NCI-H187 treated with DMSO at 0.1 percent for 48 hours (cell line): ENCODE results near the gene DSG3.
"Not testable (repeated sequence)": the region's sequence is repeated elsewhere in the genome, so short reads cannot be mapped to it uniquely, and the experiment has no call there.

Source experiments
- DNase-seq: peaks from one replicate; lab custom pipeline; 2025; lab: John Stamatoyannopoulos, UW

The DSG3 gene

GRCh38 chr18:31491586-31491985, 44.0 kb downstream of the DSG3 start:
- DNase-seq: no peak

GRCh38 chr18:31492671-31493070, 45.1 kb downstream of the DSG3 start:
- DNase-seq: no peak

DNA sequence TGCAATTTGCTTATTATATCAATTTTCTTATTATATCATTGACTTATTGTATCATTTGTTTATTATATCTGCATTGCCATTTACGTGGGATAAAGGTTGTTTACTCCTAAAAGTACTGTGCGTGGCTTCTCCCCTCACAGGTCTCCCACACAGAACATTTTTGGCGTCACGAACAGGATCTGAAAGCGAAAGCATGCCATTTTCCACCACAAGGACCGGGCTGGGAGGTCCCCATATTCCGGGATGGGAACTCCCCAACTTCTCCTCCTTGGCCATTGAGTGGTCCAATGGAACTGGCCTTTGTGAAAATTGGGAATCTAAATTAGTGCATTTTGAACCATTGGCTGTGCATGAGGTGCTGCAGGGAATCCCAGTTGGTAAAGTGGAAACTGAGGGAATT, 45.6 kb downstream of the DSG3 start:
- DNase-seq: no peak

- no peak for DNase-seq
These were observed 46.4 kb downstream of the DSG3 start for GRCh38 chr18:31493941-31494340.

- not testable (repeated sequence) for DNase-seq
These were observed 47.2 kb downstream of the DSG3 start for GRCh38 chr18:31494705-31495244.

- no peak for DNase-seq
These were observed 49.9 kb downstream of the DSG3 start for GRCh38 chr18:31497404-31497835.

DNA sequence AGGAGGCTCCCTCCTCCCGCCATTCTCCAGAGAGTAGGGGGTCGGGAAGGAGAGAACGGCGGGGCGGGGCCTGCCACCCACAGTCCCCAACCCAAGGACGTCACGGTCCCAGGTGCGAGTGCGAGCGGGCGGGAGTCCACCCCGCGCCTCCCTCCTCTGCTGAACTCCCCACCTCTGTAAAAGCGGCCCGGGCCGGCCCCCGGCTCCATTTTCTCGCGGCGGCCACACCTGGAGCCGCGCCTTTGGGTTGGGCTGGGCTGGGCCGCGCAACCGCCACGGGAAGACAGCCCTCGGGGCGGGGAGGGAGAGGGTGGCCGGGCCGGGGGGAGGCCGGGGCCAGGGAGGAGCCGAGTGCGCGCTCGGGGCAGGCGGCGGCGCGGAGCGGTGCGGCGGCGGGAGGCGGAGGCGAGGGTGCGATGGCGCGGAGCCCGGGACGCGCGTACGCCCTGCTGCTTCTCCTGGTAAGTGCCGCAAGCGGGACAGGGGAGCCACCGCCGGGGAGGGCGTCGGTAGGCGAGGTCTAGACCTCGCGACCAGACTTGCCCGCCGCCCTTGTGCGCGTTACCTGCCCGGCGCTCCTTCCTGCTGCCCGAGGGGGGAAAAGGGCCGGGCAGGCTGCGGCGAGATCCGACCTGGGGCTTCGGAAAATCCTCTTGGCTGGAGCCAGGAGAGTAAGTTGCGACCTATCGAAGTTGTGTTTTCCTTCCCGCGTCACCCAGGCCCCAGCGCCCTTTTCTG, 50.5 kb downstream of the DSG3 start, which contains the start of gene DSG2:
TSS of gene DSG2 (plus strand) at position 342 of the 738 bp plus-strand sequence. CDS start at position 417, 75 bp downstream.
- DNase-seq: no peak

GRCh38 chr18:31498574-31499524, 51.3 kb downstream of the DSG3 start:
- DNase-seq: no peak

- no peak for DNase-seq
These were observed 52.6 kb downstream of the DSG3 start for GRCh38 chr18:31500051-31500688.

- no peak for DNase-seq
These were observed 55.5 kb downstream of the DSG3 start for GRCh38 chr18:31503011-31503410.

DNA sequence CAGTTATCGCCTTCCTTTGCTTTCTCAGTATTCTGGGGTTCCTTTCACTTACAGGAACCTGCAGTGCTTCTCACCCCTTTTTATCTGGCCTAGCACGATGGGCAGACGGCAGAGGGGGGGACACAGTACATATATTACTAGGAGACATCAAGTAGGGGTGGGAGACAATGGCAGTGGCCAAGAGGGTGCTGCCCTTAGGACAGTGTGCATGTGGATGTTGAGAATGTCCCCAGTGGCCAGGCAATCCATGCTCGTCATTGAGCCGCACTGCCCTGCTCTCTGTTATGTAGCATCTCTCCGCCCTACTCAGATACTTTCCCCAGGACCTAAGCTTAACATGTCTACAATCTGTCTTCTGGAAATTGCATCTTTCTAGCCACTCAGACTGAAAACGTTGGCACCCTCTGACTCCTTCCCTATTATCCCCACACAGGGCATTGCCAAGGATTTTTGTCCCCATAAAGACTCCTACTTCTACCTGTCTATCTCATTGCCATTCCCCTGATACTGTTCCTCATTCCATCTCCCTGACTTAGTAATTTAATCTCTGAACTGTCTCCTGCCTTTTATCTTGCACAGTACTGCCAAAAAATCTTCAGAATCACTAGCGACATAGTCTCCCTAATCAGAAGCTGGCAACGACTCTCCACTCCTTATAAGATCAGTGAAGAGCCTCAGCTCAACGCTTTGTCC, 57.1 kb downstream of the DSG3 start:
- DNase-seq: no peak

- no peak for DNase-seq
These were observed 57.6 kb downstream of the DSG3 start for GRCh38 chr18:31505156-31505555.

GRCh38 chr18:31506024-31506742, 58.6 kb downstream of the DSG3 start:
- no peak for DNase-seq

DNA sequence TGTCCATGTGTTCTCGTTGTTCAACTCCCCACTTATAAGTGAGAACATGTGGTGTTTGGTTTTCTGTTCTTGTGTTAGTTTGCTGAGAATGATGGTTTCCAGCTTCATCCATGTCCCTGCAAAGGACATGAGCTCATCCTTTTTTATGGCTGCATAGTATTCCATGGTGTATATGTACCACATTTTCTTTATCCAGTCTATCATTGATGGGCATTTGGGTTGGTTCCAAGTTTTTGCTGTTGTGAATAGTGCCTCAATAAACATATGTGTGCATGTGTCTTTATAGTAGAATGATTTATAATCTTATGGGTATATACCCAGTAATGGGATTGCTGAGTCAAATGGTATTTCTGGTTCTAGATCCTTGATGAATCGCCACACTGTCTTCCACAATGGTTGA, 59.6 kb downstream of the DSG3 start:
- not testable (repeated sequence) for DNase-seq

GRCh38 chr18:31508781-31509180, 61.2 kb downstream of the DSG3 start:
- no peak for DNase-seq

GRCh38 chr18:31509571-31509970, 62.0 kb downstream of the DSG3 start:
- DNase-seq: no peak

GRCh38 chr18:31510319-31510718, 62.8 kb downstream of the DSG3 start:
- DNase-seq: no peak

- no peak for DNase-seq
These were observed 63.6 kb downstream of the DSG3 start for GRCh38 chr18:31511098-31511497.

DNA sequence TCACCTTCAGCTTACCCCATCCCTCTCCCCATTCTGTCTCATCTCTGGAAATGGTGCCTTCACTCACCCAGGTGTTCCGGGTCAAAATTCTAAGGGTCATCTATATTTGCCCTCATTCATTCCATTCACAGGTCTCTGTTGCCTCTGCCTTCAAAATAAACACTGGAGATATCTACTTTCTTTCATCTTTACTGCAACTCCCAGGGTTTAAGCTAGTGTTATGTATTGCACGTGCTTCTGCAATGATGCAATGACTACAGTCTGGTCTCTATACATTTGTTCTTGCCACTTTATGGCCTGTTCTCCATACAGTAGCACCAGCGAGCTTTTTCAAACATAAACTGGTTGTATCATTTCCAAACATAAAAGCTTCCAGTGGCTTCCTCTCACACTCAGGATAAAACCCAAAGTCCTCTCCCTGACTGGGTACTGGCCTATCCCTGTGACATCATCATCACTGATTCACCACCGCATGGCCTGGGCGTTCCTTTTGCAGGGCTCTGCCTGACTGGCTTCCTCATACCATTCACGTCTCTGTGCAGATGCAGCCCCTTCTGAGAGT, 64.7 kb downstream of the DSG3 start:
- DNase-seq: no peak

GRCh38 chr18:31513189-31513935, 65.8 kb downstream of the DSG3 start:
- DNase-seq: no peak
